Hematopoietic multipotent progenitor cell treated with erythropoietin and hydrocortisone succinate and interleukin-3 and kit ligand, for 17 days (in vitro differentiated cells): ENCODE data around the gene LAIR1.
A peak's percentile ranks its signal among the peaks of the same experiment; 100 is the strongest.
"Not testable (repeated sequence)": the region's sequence is repeated elsewhere in the genome, so short reads cannot be mapped to it uniquely, and the experiment has no call there.

ENCODE experiments used
- DNase-seq: peaks from one replicate; pipeline ENCODE4 v3.0.0-alpha.2; 2015; ENCODE audit warnings: low spot score

LAIR1 gene

GRCh38 chr19:54364775-54365257, at the start of gene LAIR1:
Gene LAIR1 (minus strand): TSS chr19:54364931. CDS start chr19:54364804, 127 bp downstream.
- DNase-seq = no peak

- DNase-seq = no peak
Observed at GRCh38 chr19:54414156-54414555, 49.4 kb upstream of the LAIR1 start.

GRCh38 chr19:54412877-54413276, 48.1 kb upstream of the LAIR1 start:
- no peak for DNase-seq

- no peak for DNase-seq
Observed at GRCh38 chr19:54411033-54411432, 46.3 kb upstream of the LAIR1 start.

GRCh38 chr19:54408456-54409026, 43.8 kb upstream of the LAIR1 start:
- no peak for DNase-seq

GRCh38 chr19:54407780-54408179, 43.0 kb upstream of the LAIR1 start:
- DNase-seq = no peak

- no peak for DNase-seq
Observed at GRCh38 chr19:54405628-54406027, 40.9 kb upstream of the LAIR1 start.

- DNase-seq = no peak
Observed at GRCh38 chr19:54403054-54403453, 38.3 kb upstream of the LAIR1 start.

- no peak for DNase-seq
Observed at GRCh38 chr19:54400913-54401312, 36.2 kb upstream of the LAIR1 start.

- no peak for DNase-seq
Observed at GRCh38 chr19:54399189-54399588, 34.5 kb upstream of the LAIR1 start.

- DNase-seq = no peak
Observed at GRCh38 chr19:54395685-54396084, 31.0 kb upstream of the LAIR1 start.

- no peak for DNase-seq
Observed at GRCh38 chr19:54393381-54393780, 28.6 kb upstream of the LAIR1 start.

GRCh38 chr19:54392105-54392504, 27.4 kb upstream of the LAIR1 start:
- no peak for DNase-seq

- no peak for DNase-seq
Observed at GRCh38 chr19:54391589-54392061, 26.9 kb upstream of the LAIR1 start.

- DNase-seq = peak; percentile 30
Observed at GRCh38 chr19:54390942-54391577, 26.3 kb upstream of the LAIR1 start.

- no peak for DNase-seq
Observed at GRCh38 chr19:54389553-54389952, 24.8 kb upstream of the LAIR1 start.

- no peak for DNase-seq
Observed at GRCh38 chr19:54388802-54389139, 24.0 kb upstream of the LAIR1 start.

- no peak for DNase-seq
Observed at GRCh38 chr19:54387991-54388801, 23.5 kb upstream of the LAIR1 start.

- no peak for DNase-seq
Observed at GRCh38 chr19:54383330-54383729, 18.6 kb upstream of the LAIR1 start.

GRCh38 chr19:54382041-54382440, 17.3 kb upstream of the LAIR1 start:
- not testable (repeated sequence) for DNase-seq

- DNase-seq = no peak
Observed at GRCh38 chr19:54380897-54381296, 16.2 kb upstream of the LAIR1 start.

- no peak for DNase-seq
Observed at GRCh38 chr19:54379187-54379678, 14.5 kb upstream of the LAIR1 start.
